Omental fat pad (tissue), 4 donors: Measurements from ENCODE around the gene PLEKHG3. TPM values are rescaled to one million over a fixed set of nuclear protein-coding genes. Genes with fewer than 3 reads are reported as not detected.

Experiments used
- ATAC-seq: fragments of 150-250 bp; one replicate; pipeline ENCODE4 v1.9.1; 2016; ENCODE audit warnings: mild to moderate bottlenecking, moderate library complexity; ENCODE audit not compliant: low FRiP score
- DNase-seq: peaks from one replicate; pipeline ENCODE4 v3.0.0-alpha.2; 2019; ENCODE audit warnings: low spot score
- total RNA-seq, 4 donors: library from RNA; depleted of rRNA; stranded (reverse); fragments of >200 nt; gene quantifications; one replicate each; pipeline ENCODE4 v1.1.0, GENCODE V29; 2016
- TF ChIP-seq, protein P1 (sequence below), 3 donors: fragments of 450-650 bp; IDR thresholded peaks; one replicate each; pipeline ENCODE4 v1.5.1; 2016 to 2017; ENCODE audit warnings: antibody characterized with exemption in 3 of 3, mild to moderate bottlenecking in 3 of 3, moderate library complexity in 2 of 3

PLEKHG3 gene
- total RNA-seq, 4 donors from 2014 or later, result 29.6 to 45.9 (median 37.5) TPM

DNA sequence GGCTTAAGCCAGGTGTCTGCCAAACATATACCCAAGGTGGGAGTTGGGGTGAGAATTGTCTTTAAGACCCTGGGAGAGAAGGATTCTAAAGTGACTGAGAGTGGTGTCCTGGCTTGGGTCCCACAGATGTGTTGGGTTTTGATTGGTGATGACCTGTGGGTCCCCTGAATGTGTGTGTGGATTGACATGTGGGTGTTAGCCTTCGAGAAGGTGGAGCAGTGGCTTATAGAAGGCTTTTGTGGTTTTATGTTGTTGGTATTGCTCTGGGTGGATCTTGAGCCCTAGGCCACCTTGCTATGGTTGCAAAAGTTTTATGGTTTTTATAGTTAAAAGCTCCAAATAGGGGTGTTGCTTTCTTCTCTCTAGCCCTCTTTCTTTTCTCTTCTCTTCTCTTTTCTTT is 29.7 kb downstream of the PLEKHG3 start:
- no peak for ATAC-seq
- DNase-seq, result no peak
- TF ChIP-seq, protein P1, sequence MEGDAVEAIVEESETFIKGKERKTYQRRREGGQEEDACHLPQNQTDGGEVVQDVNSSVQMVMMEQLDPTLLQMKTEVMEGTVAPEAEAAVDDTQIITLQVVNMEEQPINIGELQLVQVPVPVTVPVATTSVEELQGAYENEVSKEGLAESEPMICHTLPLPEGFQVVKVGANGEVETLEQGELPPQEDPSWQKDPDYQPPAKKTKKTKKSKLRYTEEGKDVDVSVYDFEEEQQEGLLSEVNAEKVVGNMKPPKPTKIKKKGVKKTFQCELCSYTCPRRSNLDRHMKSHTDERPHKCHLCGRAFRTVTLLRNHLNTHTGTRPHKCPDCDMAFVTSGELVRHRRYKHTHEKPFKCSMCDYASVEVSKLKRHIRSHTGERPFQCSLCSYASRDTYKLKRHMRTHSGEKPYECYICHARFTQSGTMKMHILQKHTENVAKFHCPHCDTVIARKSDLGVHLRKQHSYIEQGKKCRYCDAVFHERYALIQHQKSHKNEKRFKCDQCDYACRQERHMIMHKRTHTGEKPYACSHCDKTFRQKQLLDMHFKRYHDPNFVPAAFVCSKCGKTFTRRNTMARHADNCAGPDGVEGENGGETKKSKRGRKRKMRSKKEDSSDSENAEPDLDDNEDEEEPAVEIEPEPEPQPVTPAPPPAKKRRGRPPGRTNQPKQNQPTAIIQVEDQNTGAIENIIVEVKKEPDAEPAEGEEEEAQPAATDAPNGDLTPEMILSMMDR (IDR thresholded peaks at IDR 0.05), result no peak

DNA sequence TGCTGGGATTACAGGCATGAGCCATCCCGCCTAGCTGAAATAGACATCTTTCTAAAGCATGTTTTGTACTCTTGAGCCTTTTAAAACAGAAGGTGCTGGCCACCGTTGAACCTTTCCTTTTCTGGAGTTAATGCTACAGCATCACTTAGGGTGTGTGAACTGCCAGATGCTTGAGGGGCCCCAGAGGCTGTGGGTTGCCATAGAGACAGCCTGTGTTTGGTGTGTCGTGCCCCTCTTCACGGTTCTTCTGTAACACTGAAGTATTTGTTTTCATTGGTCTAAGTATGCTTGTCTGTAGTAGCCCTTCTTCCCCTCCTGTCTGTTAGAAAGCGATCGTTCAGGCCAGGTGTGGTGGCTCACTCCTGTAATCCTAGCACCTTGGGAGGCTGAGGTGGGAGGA is 30.8 kb downstream of the PLEKHG3 start:
- ATAC-seq (no peak), DNase-seq (no peak)
- TF ChIP-seq, protein P1 (IDR thresholded peaks at IDR 0.05), result no peak

DNA sequence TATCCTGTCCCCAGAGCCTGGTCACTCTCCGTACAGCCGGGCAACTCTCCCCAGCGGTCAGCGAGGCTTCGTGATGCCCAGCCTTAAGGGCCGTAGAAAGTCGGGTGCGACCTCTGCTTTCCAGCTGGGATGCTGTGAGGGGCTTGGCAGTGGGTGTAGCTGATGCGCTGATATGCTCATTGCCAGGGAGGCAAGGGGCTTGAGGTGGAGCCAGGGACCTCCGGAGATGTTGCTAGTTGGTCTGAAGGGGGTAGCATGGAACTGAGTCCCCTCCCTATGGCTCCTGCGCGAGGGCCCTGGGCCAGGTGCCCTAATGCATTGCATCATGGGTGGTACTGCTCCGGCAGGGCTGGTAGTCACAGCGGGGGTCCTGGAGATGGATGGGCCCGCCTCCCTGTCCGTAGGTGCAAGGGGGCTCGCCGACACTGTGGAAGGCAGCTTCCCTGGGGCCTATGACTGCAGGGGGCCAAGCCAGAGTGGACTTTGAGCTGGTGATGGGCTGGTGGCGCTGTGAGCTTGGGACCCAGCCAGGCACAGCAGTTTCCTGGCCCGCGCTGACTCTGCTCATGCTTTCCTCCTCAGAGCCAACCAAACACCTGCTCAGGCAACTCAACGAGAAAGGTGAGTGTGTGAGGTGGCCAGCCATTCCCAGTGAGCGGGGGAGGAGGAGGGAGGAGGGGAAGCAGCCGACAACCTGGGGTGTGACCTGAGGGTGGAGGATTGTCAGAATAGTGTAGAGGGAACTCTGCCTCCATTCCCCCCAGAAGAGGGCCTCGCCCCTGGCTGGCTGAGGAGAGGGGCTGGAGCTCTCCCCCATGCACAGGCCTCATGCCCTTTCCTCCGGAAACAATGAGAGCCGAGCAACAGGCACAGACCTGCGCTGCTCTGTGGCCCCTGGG is 32.3 kb downstream of the PLEKHG3 start:
- ATAC-seq (peak; percentile 6), DNase-seq (no peak)
- TF ChIP-seq, protein P1 (IDR thresholded peaks at IDR 0.05), result no peak

DNA sequence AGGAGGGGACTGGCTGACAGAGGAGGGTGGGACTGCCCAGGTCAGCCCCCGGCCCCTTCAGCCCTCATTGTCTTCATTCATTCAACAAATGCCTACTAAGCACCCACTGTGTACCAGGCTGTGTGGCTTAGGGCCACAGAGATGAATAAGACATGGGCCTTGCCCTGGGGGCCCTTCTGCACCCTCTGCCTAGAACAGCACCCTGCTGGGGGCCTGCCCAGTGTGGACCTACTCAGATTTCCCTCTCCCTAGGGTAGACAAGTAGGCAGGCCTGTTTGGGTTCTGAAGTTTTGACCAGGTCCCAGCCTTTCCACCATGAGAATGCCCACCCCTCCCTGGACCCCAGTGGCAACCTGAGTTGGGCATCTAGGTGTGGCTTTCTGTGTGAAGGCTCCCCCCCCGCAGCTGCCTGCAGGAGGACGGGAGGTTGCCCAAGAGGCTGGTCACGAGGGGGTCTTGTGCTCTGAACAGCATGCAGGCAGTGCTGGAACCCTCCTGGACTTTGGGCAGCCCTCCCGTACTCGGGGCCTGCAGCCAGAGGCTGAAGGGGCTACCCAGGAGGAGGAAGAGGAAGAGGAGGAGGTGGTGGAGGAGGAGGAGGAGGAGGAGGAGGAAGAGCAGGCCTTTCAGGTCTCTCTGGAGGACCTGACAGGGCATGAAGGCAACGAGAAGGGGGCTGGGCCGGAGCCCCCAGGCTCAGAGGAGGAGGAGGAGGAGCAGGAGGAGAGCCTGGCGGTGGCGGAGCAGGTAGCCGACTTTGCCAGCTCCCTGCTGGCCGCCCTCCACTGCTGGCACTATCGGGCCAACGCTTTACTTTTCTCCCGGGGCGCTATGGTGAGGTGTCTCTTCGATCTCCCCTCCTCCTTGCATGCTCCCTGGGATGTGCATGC is 33.4 kb downstream of the PLEKHG3 start:
- no peak for DNase-seq
- TF ChIP-seq, protein P1 (IDR thresholded peaks at IDR 0.05), result no peak
- peak; percentile 31 for ATAC-seq

DNA sequence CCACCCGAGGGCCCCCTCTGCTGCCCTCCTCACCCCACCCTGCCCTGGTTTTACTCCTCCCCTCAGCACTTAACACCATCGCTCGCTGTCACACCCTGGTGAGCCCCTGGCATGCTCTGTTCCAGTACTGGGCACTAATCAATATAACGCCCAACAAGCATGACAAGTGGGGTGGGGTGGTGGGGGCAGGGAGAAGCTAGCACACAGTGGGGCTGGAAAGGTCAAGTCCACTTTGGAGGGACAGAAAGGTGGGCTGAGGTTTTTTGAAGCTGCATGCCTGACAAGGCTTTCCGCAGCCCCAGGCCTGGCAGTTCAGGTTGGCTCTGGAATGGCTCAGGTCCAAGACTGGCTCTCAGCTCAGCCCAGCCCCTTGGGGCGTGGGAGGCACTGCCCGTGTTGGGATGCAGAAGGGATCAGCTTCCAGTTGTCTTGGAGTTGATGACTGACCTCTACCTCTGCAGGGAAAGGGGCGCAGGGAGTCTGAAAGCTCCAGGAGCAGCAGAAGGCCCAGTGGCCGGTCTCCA is 34.1 kb downstream of the PLEKHG3 start:
- ATAC-seq, result no peak
- TF ChIP-seq, protein P1 (IDR thresholded peaks at IDR 0.05), result no peak
- no peak for DNase-seq

DNA sequence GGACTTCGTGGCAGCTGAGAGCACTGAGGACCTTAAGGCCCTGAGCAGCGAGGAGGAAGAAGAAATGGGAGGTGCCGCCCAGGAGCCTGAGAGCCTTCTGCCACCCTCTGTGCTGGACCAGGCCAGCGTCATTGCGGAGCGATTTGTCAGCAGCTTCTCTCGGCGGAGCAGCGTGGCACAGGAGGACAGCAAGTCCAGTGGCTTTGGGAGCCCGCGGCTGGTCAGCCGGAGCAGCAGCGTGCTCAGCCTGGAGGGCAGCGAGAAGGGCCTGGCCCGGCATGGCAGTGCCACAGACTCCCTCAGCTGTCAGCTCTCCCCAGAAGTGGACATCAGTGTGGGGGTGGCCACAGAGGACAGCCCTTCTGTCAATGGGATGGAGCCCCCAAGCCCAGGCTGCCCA is 37.0 kb downstream of the PLEKHG3 start:
- TF ChIP-seq, protein P1 (IDR thresholded peaks at IDR 0.05), result no peak
- DNase-seq, result no peak
- ATAC-seq, result no peak
